Ovary (tissue), 9 donors: Measurements from ENCODE around the gene JAK1. TPM values are rescaled to one million over a fixed set of nuclear protein-coding genes. Genes with fewer than 3 reads are reported as not detected.
"Not testable (repeated sequence)": the region's sequence is repeated elsewhere in the genome, so short reads cannot be mapped to it uniquely, and the experiment has no call there.

Source experiments
- DNase-seq, 5 donors: peaks; one replicate each; pipeline ENCODE4 v3.0.0-alpha.2; 2019 to 2020
- H3K27ac ChIP-seq, 2 donors: fragments of 200-600 bp; one replicate each; pipeline versions ENCODE4 v1.5.1 to v1.8.0; 2019 to 2022
- H3K27me3 ChIP-seq: fragments of 200-600 bp; one replicate; pipeline ENCODE4 v1.8.0; 2022
- H3K36me3 ChIP-seq: fragments of 200-600 bp; sonication (generic); one replicate; pipeline ENCODE4 v1.5.1; 2019
- H3K4me1 ChIP-seq: one replicate; pipeline ENCODE4 v1.8.1; 2013; ENCODE audit warnings: mild to moderate bottlenecking, moderate library complexity; ENCODE audit not compliant: insufficient read depth
- H3K4me3 ChIP-seq: fragments of 200-600 bp; sonication (generic); one replicate; pipeline ENCODE4 v1.5.1; 2017
- H3K9me3 ChIP-seq, 2 donors: fragments of 200-600 bp in 1 of 2; sonication (generic) in 1 of 2; one replicate each; pipeline versions ENCODE4 v1.5.1 to v1.8.1; 2013 to 2019; ENCODE audit warnings: mild to moderate bottlenecking in 1 of 2, moderate library complexity in 1 of 2
- EP300 ChIP-seq: sonication (generic); formaldehyde crosslinking; IDR thresholded peaks from one replicate; pipeline ENCODE4 v1.6.1; 2017; ENCODE audit warnings: antibody characterized with exemption
- POLR2A ChIP-seq: fragments of 450-650 bp; IDR thresholded peaks from one replicate; pipeline ENCODE4 v1.6.1; 2017; ENCODE audit warnings: antibody characterized with exemption, mild to moderate bottlenecking, moderate library complexity
- WGBS, 3 donors: extraction: QIAGEN DNeasy Blood & Tissue Kit in 1 of 3; methylation state at CpG; one replicate each; pipeline versions ENCODE4 v1.1.5 to v1.1.7; 2013 to 2017; 5-methylcytosine and 5-hydroxymethylcytosine counted together
- intact Hi-C, 4 donors: fragments of 100-400 bp; cut with DNase I; formaldehyde crosslinking; loops; one replicate each; pipeline versions ENCODE4 v1.11.0 to v1.15.1; 2022 to 2023
- polyA plus RNA-seq, 2 donors: library from polyadenylated mRNA; stranded (reverse); fragments of 200-250 nt in 1 of 2; fragments of 350-450 nt in 1 of 2; fragmentation: Illumina TruSeq in 1 of 2; extraction: RNeasy Lipid Tissue Mini Kit (QIAGEN cat#74804) in 1 of 2; gene quantifications; one replicate each; pipeline ENCODE4 v1.2.3, GENCODE V29; 2013 to 2014
- total RNA-seq, 7 donors: library from RNA; depleted of rRNA in 2 of 7; stranded (reverse); fragments of >200 nt in 2 of 7; fragmentation: NEBNext Ultra II Directional in 3 of 7; extraction: Animal tissue kit (Norgen Biotek cat#: 25700) in 3 of 7; gene quantifications; one replicate each; pipeline versions ENCODE4 v1.1.0 to v1.2.4, GENCODE V29; 2016 to 2023
- TF ChIP-seq, protein P1 (sequence below), 3 donors: fragments of 450-650 bp in 2 of 3; fragments of 200-600 bp in 1 of 3; IDR thresholded peaks; one replicate each; pipeline versions ENCODE4 v1.5.1 to v1.8.0; 2016 to 2022; ENCODE audit warnings: antibody characterized with exemption in 3 of 3, mild to moderate bottlenecking in 1 of 3
- donor health status: DM: no; HTN: no; CAD: no; lungs with moderate emphysema.
- donor health status: DM: no; HTN: no; CAD: no.
- donor health status: Bipolar disorder and iron deficiency.
- donor health status: DM: yes; HTN: yes; CAD: no.
- donor health status: DM: no; HTN: no; CAD: no.
- donor health status: DM: yes; HTN: yes; CAD: no.

Gene JAK1
- total and polyA plus RNA-seq, 9 donors: 50.9 to 169 (median 127) TPM

DNA sequence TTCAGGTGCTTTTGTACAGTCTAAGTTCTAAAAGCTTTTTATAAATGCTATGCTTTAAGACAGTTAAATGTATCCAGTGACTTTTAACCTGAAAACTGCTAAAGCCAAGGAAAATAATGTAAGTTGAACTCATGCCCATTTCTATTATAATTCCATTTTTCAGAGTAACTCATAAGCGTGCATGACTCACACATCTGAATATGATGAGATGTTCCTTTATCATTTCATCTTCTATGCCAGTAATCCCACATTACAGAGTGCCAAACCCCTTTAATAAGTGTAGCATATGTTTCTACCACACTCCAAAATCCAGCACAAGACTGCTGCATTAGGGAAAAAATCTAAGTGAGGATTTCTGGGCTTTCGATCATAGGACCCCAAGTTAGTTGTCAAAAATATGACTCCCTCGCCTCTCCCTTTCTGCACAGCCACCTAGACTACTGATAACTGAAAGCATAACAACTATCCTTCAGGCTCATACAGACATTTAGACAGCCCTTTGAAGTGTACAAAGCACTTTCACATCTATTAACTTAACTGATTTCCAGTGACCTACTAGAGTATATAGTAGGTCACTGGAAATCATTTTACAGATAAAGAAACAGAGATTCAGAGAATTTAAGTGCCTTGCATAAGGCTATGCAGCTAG lies 45.3 kb downstream of the JAK1 start:
- 19 to 53% (median 37%) methylated on average over 3 of the region's 3 CpGs for WGBS, 3 donors
- H3K27ac ChIP-seq: no peak overlapping the region
- H3K4me3 ChIP-seq: no peak overlapping the region
- H3K9me3 ChIP-seq: no peaks in the 10 kb centered on the region
- TF ChIP-seq EP300 (no peak), POLR2A (no peak)
- TF ChIP-seq, protein P1, sequence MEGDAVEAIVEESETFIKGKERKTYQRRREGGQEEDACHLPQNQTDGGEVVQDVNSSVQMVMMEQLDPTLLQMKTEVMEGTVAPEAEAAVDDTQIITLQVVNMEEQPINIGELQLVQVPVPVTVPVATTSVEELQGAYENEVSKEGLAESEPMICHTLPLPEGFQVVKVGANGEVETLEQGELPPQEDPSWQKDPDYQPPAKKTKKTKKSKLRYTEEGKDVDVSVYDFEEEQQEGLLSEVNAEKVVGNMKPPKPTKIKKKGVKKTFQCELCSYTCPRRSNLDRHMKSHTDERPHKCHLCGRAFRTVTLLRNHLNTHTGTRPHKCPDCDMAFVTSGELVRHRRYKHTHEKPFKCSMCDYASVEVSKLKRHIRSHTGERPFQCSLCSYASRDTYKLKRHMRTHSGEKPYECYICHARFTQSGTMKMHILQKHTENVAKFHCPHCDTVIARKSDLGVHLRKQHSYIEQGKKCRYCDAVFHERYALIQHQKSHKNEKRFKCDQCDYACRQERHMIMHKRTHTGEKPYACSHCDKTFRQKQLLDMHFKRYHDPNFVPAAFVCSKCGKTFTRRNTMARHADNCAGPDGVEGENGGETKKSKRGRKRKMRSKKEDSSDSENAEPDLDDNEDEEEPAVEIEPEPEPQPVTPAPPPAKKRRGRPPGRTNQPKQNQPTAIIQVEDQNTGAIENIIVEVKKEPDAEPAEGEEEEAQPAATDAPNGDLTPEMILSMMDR (IDR thresholded peaks at IDR 0.05): no peak
- DNase-seq: no peak
- intact Hi-C loops: no loop called here
- no peaks in the 10 kb centered on the region for H3K36me3 ChIP-seq
- H3K27me3 ChIP-seq: no peaks in the 10 kb centered on the region
- H3K4me1 ChIP-seq: peaks cover 21% of the 10 kb centered on the region

DNA sequence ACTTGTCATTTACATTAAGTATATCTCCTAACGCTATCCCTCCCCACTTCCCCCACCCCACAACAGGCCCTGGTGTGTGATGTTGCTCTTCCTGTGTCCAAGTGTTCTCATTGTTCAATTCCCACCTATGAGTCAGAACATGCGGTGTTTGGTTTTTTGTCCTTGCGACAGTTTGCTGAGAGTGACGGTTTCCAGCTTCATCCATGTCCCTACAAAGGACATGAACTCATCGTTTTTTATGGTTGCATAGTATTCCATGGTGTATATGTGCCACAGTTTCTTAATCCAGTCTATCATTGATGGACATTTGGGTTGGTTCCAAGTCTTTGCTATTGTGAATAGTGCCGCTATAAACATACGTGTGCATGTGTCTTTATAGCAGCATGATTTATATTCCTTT lies 47.2 kb downstream of the JAK1 start:
- H3K36me3 ChIP-seq, H3K27me3 ChIP-seq, H3K4me3 ChIP-seq, intact Hi-C loops, H3K27ac ChIP-seq, H3K9me3 ChIP-seq, DNase-seq: not testable (repeated sequence)
- H3K4me1 ChIP-seq: peaks cover 20% of the 10 kb centered on the region
- 94 to 96% (median 95%) methylated on average over 7 of the region's 7 CpGs for WGBS, 3 donors

DNA sequence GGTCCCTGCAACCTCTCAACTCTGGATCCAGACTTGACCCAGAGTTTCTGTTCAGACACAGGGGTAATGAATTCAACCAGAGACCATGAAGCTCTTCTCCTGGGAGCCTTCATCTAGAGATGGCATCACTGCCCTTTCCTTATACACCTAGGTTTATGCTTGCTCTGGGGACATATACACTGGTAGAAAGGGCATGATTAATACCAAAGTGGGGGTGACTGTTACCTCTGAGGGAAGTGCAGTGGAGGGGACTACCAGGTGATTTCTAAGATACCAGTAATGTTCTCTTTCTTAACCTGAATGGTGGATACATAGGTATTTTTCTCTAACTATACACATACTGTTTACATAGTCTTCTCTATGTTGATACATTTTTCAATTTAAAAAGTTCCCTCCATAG lies 48.4 kb downstream of the JAK1 start:
- DNase-seq: no peak
- H3K27ac ChIP-seq: no peak overlapping the region
- H3K9me3 ChIP-seq: no peaks in the 10 kb centered on the region
- TF ChIP-seq EP300 (no peak), POLR2A (no peak)
- TF ChIP-seq, protein P1 (IDR thresholded peaks at IDR 0.05): no peak
- no peak overlapping the region for H3K4me3 ChIP-seq
- no peaks in the 10 kb centered on the region for H3K27me3 ChIP-seq
- peaks cover 18% of the 10 kb centered on the region for H3K4me1 ChIP-seq
- intact Hi-C loops: no loop called here
- no peaks in the 10 kb centered on the region for H3K36me3 ChIP-seq

DNA sequence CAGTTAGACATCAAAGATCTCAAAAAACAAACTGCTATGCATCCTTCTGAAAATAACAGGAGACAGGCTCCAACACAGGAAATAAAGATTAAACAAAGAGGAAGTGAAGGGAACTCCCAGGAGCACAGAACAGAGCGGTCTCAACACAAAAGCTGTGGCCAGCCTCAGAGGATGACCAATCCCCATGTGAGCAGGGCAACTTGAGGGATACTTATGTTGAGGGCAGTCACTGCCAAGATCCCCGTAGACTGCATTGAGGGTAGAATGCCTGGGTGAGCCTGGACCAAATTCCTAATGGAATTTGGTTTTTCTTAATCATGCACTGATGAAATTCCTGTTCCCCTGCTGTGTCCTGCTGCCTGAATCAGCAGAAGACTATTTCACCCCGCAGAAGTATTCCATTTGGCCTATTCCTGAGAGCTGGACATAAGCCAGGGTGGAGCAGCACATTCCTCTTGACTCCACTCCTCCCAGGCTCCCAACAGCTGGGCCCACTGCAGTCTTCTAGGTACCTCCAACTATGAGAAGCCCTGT lies 49.0 kb downstream of the JAK1 start:
- H3K27ac ChIP-seq: no peak overlapping the region
- WGBS, 3 donors: 29 to 38% (median 32%) methylated on average over 3 of the region's 3 CpGs
- H3K9me3 ChIP-seq: no peaks in the 10 kb centered on the region
- no peaks in the 10 kb centered on the region for H3K36me3 ChIP-seq
- peak in 3 of 5 donors; percentile 50 to 68 (median 65) for DNase-seq
- intact Hi-C loops: no loop called here
- no peaks in the 10 kb centered on the region for H3K27me3 ChIP-seq
- H3K4me1 ChIP-seq: peaks cover 18% of the 10 kb centered on the region
- TF ChIP-seq, protein P1 (IDR thresholded peaks at IDR 0.05): no peak
- no peak for TF ChIP-seq POLR2A
- no peak for TF ChIP-seq EP300
- no peak overlapping the region for H3K4me3 ChIP-seq
